Body of pancreas (tissue), 4 donors: ENCODE results near the gene GMDS. TPM values are rescaled to one million over a fixed set of nuclear protein-coding genes. Genes with fewer than 3 reads are reported as not detected.

ENCODE experiments used
- ATAC-seq: fragments of 150-250 bp; one replicate; pipeline ENCODE4 v1.9.1; 2016
- DNase-seq, 4 donors: peaks; one replicate each; pipeline ENCODE4 v3.0.0-alpha.2; 2019
- H3K27ac ChIP-seq, 4 donors: fragments of 200-600 bp; sonication (generic); 1 replicate in 3 of 4; 2 replicates in 1 of 4; pipeline versions ENCODE4 v1.5.1 to v1.6.1; 2016 to 2019; ENCODE audit warnings: mild to moderate bottlenecking in 1 of 4, mixed read lengths in 1 of 4, moderate library complexity in 1 of 4
- H3K27me3 ChIP-seq, 2 donors: fragments of 200-600 bp; sonication (generic); one replicate each; pipeline ENCODE4 v1.6.0; 2016; ENCODE audit warnings: mild to moderate bottlenecking in 1 of 2
- H3K36me3 ChIP-seq, 2 donors: fragments of 200-600 bp; sonication (generic); replicated peaks in 1 of 2; 2 replicates each; pipeline ENCODE4 v1.5.1; 2016; ENCODE audit warnings: low read depth in 2 of 2; ENCODE audit not compliant: insufficient read depth in 1 of 2
- H3K4me1 ChIP-seq: fragments of 200-600 bp; sonication (generic); one replicate; pipeline ENCODE4 v1.6.0; 2016
- H3K4me3 ChIP-seq, 2 donors: fragments of 200-600 bp; sonication (generic); 1 replicate in 1 of 2; 2 replicates in 1 of 2; pipeline ENCODE4 v1.5.1; 2016 to 2019
- H3K9me3 ChIP-seq, 3 donors: fragments of 200-600 bp; sonication (generic); 1 replicate in 2 of 3; 2 replicates in 1 of 3; pipeline ENCODE4 v1.5.1; 2016
- CTCF ChIP-seq, 7 experiments: fragments of 450-650 bp in 4 of 7; fragments of 200-600 bp in 3 of 7; sonication (generic) in 3 of 7; IDR thresholded peaks; one replicate each; pipeline ENCODE4 v1.5.1; 2016 to 2019; ENCODE audit warnings: antibody characterized with exemption in 7 of 7
- POLR2A ChIP-seq, 3 donors: fragments of 450-650 bp; IDR thresholded peaks; one replicate each; pipeline ENCODE4 v1.6.1; 2016; ENCODE audit warnings: antibody characterized with exemption in 3 of 3, mild to moderate bottlenecking in 2 of 3
- WGBS, 2 donors: methylation state at CpG; one replicate each; pipeline ENCODE4 v1.1.5; 2017; 5-methylcytosine and 5-hydroxymethylcytosine counted together
- intact Hi-C: fragments of 100-400 bp; cut with DNase I; formaldehyde crosslinking; loops from one replicate; pipeline ENCODE4 v1.15.1; 2023
- total RNA-seq, 2 donors: library from RNA; depleted of rRNA; stranded (reverse); fragments of >200 nt; gene quantifications; one replicate each; pipeline ENCODE4 v1.1.0, GENCODE V29; 2016

The GMDS gene
- total RNA-seq, 2 donors from 2014 or later = 34.5 to 63.3 TPM

- Histone ChIP-seq H3K4me1 (peaks cover 3% of the 10 kb centered on the region), H3K4me3 (no peak overlapping the region), H3K36me3 (no peaks in the 10 kb centered on the region), H3K9me3 (no peaks in the 10 kb centered on the region), H3K27ac (no peak overlapping the region), H3K27me3 (no peaks in the 10 kb centered on the region)
- intact Hi-C loops = no loop called here
- ATAC-seq = no peak
- DNase-seq = no peak
- 31 to 35% methylated on average over 5 of the region's 5 CpGs for WGBS, 2 donors
- TF ChIP-seq CTCF (IDR thresholded peaks at IDR 0.05) = no peak
- TF ChIP-seq POLR2A (IDR thresholded peaks at IDR 0.05) = no peak
Observed at GRCh38 chr6:1971612-1972011, 273.8 kb downstream of the GMDS start.

- no peak for DNase-seq
- 81 to 87% methylated on average over 8 of the region's 8 CpGs for WGBS, 2 donors
- intact Hi-C loops = no loop called here
- H3K4me3 ChIP-seq = no peak overlapping the region
- no peaks in the 10 kb centered on the region for H3K36me3 ChIP-seq
- no peaks in the 10 kb centered on the region for H3K9me3 ChIP-seq
- ATAC-seq = no peak
- TF ChIP-seq POLR2A (IDR thresholded peaks at IDR 0.05) (no peak), CTCF (IDR thresholded peaks at IDR 0.05) (no peak)
- H3K27ac ChIP-seq = no peak overlapping the region
- no peaks in the 10 kb centered on the region for H3K27me3 ChIP-seq
- H3K4me1 ChIP-seq = peaks cover 3% of the 10 kb centered on the region
Observed at GRCh38 chr6:1970151-1970561, 275.2 kb downstream of the GMDS start.

GRCh38 chr6:1966713-1967112 is 278.7 kb downstream of the GMDS start:
- no peak for TF ChIP-seq POLR2A (IDR thresholded peaks at IDR 0.05)
- TF ChIP-seq CTCF (IDR thresholded peaks at IDR 0.05) = no peak
- WGBS, 2 donors = 96 to 97% methylated on average over 5 of the region's 5 CpGs
- Histone ChIP-seq H3K27ac (no peak overlapping the region), H3K9me3 (no peaks in the 10 kb centered on the region), H3K27me3 (no peaks in the 10 kb centered on the region), H3K4me1 (peaks cover 3% of the 10 kb centered on the region), H3K4me3 (no peak overlapping the region), H3K36me3 (no peaks in the 10 kb centered on the region)
- ATAC-seq (no peak), DNase-seq (no peak)
- intact Hi-C loops = no loop called here

GRCh38 chr6:1965596-1966224 is 279.7 kb downstream of the GMDS start:
- 88 to 91% methylated on average over 6 of the region's 6 CpGs for WGBS, 2 donors
- H3K4me3 ChIP-seq = no peak overlapping the region
- H3K4me1 ChIP-seq = no peaks in the 10 kb centered on the region
- H3K27me3 ChIP-seq = no peaks in the 10 kb centered on the region
- no peak for DNase-seq
- intact Hi-C loops = no loop called here
- ATAC-seq = no peak
- no peak overlapping the region for H3K27ac ChIP-seq
- no peaks in the 10 kb centered on the region for H3K36me3 ChIP-seq
- H3K9me3 ChIP-seq = no peaks in the 10 kb centered on the region
- TF ChIP-seq POLR2A (IDR thresholded peaks at IDR 0.05) (no peak), CTCF (IDR thresholded peaks at IDR 0.05) (no peak)

- H3K27ac ChIP-seq = no peak overlapping the region
- no peaks in the 10 kb centered on the region for H3K36me3 ChIP-seq
- no peaks in the 10 kb centered on the region for H3K27me3 ChIP-seq
- ATAC-seq (no peak), DNase-seq (no peak)
- H3K4me1 ChIP-seq = no peaks in the 10 kb centered on the region
- intact Hi-C loops = no loop called here
- no peak overlapping the region for H3K4me3 ChIP-seq
- TF ChIP-seq CTCF (IDR thresholded peaks at IDR 0.05) (no peak), POLR2A (IDR thresholded peaks at IDR 0.05) (no peak)
- WGBS, 2 donors = 94 to 97% methylated on average over 2 of the region's 2 CpGs
- no peaks in the 10 kb centered on the region for H3K9me3 ChIP-seq
Observed at GRCh38 chr6:1963596-1963995, 281.8 kb downstream of the GMDS start.
